ENCODE data around the gene KCNIP4. TPM values are rescaled to one million over a fixed set of nuclear protein-coding genes. Genes with fewer than 3 reads are reported as not detected.

KCNIP4 gene
- total and polyA plus RNA-seq, 2 donors from 2014 or later, result 9.8 to 43.9 TPM

- H3K4me1 ChIP-seq (ENCODE audit: control insufficient read depth in 2 of 3, insufficient read depth in 2 of 3, low read depth in 1 of 3, low read length in 3 of 3), result no peaks in the 10 kb centered on the region
- FAIRE-seq, result no peak
- H3K4me3 ChIP-seq (ENCODE audit: low read length in 3 of 3), result no peak overlapping the region
- H3K36me3 ChIP-seq (ENCODE audit: control insufficient read depth in 2 of 3, insufficient read depth in 3 of 3, low read length in 3 of 3), result no peaks in the 10 kb centered on the region
- H3K27ac ChIP-seq (ENCODE audit: low read depth in 2 of 2, low read length in 2 of 2), result no peak overlapping the region
- H3K27me3 ChIP-seq (ENCODE audit: control insufficient read depth, insufficient read depth, low read length), result no peaks in the 10 kb centered on the region
- TF ChIP-seq CTCF (IDR thresholded peaks at IDR 0.05; ENCODE audit: borderline replicate concordance, extremely low read depth, insufficient read depth), result no peak
- H3K9me3 ChIP-seq (ENCODE audit: control insufficient read depth in 2 of 3, insufficient read depth in 1 of 3, low read length in 3 of 3), result no peaks in the 10 kb centered on the region
- no peak overlapping the region for H3K9ac ChIP-seq (ENCODE audit: low read length in 3 of 3)
- intact Hi-C loops (cut with DNase I), result no loop called here
- DNase-seq, result no peak
Observed at GRCh38 chr4:20895208-20895607, 1053.4 kb downstream of the KCNIP4 start.

DNA sequence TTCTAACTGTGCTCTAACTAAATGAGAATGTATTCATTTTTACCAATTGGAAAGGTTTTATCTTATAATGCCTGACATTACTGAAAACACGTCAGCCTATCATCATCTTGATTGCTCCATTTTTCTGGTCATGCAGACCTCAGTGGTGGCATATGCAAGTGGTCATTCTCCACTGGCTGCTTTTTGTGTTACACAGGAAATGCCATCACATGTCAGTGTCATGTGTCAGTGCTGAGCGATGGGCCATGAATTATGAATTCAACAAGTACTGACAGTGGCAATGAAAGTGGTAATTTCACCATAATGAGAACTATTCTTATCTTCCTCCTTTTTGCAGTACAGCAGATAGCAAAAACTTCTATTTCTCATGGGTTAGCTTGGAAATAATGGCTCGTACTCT is 1057.8 kb downstream of the KCNIP4 start:
- no peak for DNase-seq
- Histone ChIP-seq H3K9ac (ENCODE audit: low read length in 3 of 3) (no peak overlapping the region), H3K9me3 (ENCODE audit: control insufficient read depth in 2 of 3, insufficient read depth in 1 of 3, low read length in 3 of 3) (no peaks in the 10 kb centered on the region), H3K27ac (ENCODE audit: low read depth in 2 of 2, low read length in 2 of 2) (no peak overlapping the region), H3K36me3 (ENCODE audit: control insufficient read depth in 2 of 3, insufficient read depth in 3 of 3, low read length in 3 of 3) (no peaks in the 10 kb centered on the region), H3K4me1 (ENCODE audit: control insufficient read depth in 2 of 3, insufficient read depth in 2 of 3, low read depth in 1 of 3, low read length in 3 of 3) (no peaks in the 10 kb centered on the region), H3K4me3 (ENCODE audit: low read length in 3 of 3) (no peak overlapping the region), H3K27me3 (ENCODE audit: control insufficient read depth, insufficient read depth, low read length) (no peaks in the 10 kb centered on the region)
- intact Hi-C loops (cut with DNase I), result no loop called here
- FAIRE-seq, result no peak
- TF ChIP-seq CTCF (IDR thresholded peaks at IDR 0.05; ENCODE audit: borderline replicate concordance, extremely low read depth, insufficient read depth), result no peak

- no peak for FAIRE-seq
- H3K4me1 ChIP-seq (ENCODE audit: control insufficient read depth in 2 of 3, insufficient read depth in 2 of 3, low read depth in 1 of 3, low read length in 3 of 3), result no peaks in the 10 kb centered on the region
- TF ChIP-seq CTCF (IDR thresholded peaks at IDR 0.05; ENCODE audit: borderline replicate concordance, extremely low read depth, insufficient read depth), result no peak
- no peak overlapping the region for H3K4me3 ChIP-seq (ENCODE audit: low read length in 3 of 3)
- H3K27me3 ChIP-seq (ENCODE audit: control insufficient read depth, insufficient read depth, low read length), result no peaks in the 10 kb centered on the region
- H3K36me3 ChIP-seq (ENCODE audit: control insufficient read depth in 2 of 3, insufficient read depth in 3 of 3, low read length in 3 of 3), result no peaks in the 10 kb centered on the region
- no peak overlapping the region for H3K9ac ChIP-seq (ENCODE audit: low read length in 3 of 3)
- no peak overlapping the region for H3K27ac ChIP-seq (ENCODE audit: low read depth in 2 of 2, low read length in 2 of 2)
- intact Hi-C loops (cut with DNase I), result no loop called here
- no peak for DNase-seq
- H3K9me3 ChIP-seq (ENCODE audit: control insufficient read depth in 2 of 3, insufficient read depth in 1 of 3, low read length in 3 of 3), result no peaks in the 10 kb centered on the region
Observed at GRCh38 chr4:20889901-20890300, 1058.7 kb downstream of the KCNIP4 start.

DNA sequence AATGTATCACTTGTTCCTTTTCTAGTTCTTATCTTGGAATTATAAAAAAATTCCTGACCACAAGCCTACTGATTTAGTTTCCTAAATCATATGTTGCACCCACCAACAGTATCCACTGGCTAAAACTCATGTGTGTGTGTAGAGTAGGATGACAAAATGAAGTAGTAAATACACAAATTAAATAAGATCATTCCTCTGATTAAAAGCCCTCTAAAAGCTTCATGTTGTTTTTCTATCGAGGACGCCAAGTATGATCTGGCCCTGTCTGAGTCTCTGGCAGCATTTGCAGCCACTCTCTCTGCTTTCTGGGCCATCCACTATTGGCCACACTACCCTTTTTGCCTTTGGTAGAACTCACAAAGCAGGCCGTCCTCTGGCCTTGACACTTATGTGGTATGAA is 1064.9 kb downstream of the KCNIP4 start:
- DNase-seq (no peak), FAIRE-seq (no peak)
- Histone ChIP-seq H3K4me1 (ENCODE audit: control insufficient read depth in 2 of 3, insufficient read depth in 2 of 3, low read depth in 1 of 3, low read length in 3 of 3) (peaks cover 0 to 5% (median 0%) of the 10 kb centered on the region in 3 donors), H3K36me3 (ENCODE audit: control insufficient read depth in 2 of 3, insufficient read depth in 3 of 3, low read length in 3 of 3) (no peaks in the 10 kb centered on the region), H3K9me3 (ENCODE audit: control insufficient read depth in 2 of 3, insufficient read depth in 1 of 3, low read length in 3 of 3) (no peaks in the 10 kb centered on the region), H3K27me3 (ENCODE audit: control insufficient read depth, insufficient read depth, low read length) (no peaks in the 10 kb centered on the region), H3K27ac (ENCODE audit: low read depth in 2 of 2, low read length in 2 of 2) (no peak overlapping the region), H3K9ac (ENCODE audit: low read length in 3 of 3) (no peak overlapping the region), H3K4me3 (ENCODE audit: low read length in 3 of 3) (no peak overlapping the region)
- TF ChIP-seq CTCF (IDR thresholded peaks at IDR 0.05; ENCODE audit: borderline replicate concordance, extremely low read depth, insufficient read depth), result no peak
- intact Hi-C loops (cut with DNase I), result no loop called here

All from kidney (tissue), 14 donors.